ENCODE results near the gene FBXO17. TPM values are rescaled to one million over a fixed set of nuclear protein-coding genes. Genes with fewer than 3 reads are reported as not detected.
"Not testable (repeated sequence)": the region's sequence is repeated elsewhere in the genome, so short reads cannot be mapped to it uniquely, and the experiment has no call there.

The FBXO17 gene
- total and polyA plus RNA-seq, 4 experiments from 2014 or later, result not detected

- peaks cover 6 to 23% (median 12%) of the 10 kb centered on the region in 4 donors for H3K4me1 Mint-ChIP-seq
- CTCF ChIA-PET (ENCODE audit: partially characterized antibody), result no interaction called here
Measured at GRCh38 chr19:38942471-38943181, 32.9 kb downstream of the FBXO17 start.

GRCh38 chr19:38941979-38942378 is 33.6 kb downstream of the FBXO17 start:
- Histone ChIP-seq H3K27ac (ENCODE audit: low read depth, low read length) (no peak overlapping the region), H3K27me3 (ENCODE audit: insufficient read depth, low read length) (no peaks in the 10 kb centered on the region), H3K4me3 (ENCODE audit: low read length in 2 of 2) (no peak overlapping the region), H3K9me3 (ENCODE audit: control insufficient read depth in 1 of 2, low read length in 2 of 2) (no peaks in the 10 kb centered on the region), H3K4me1 (ENCODE audit: insufficient read depth, low read length) (peaks cover 6% of the 10 kb centered on the region), H3K36me3 (ENCODE audit: insufficient read depth, low read length) (no peaks in the 10 kb centered on the region)
- Mint-ChIP-seq H3K27me3 (no peaks in the 10 kb centered on the region), H3K4me3 (peak overlapping the region in 1 of 8 donors; percentile 7), H3K9me3 (no peaks in the 10 kb centered on the region), H3K4me1 (peaks cover 6 to 23% (median 12%) of the 10 kb centered on the region in 4 donors), H3K36me3 (no peaks in the 10 kb centered on the region), H3K27ac (peak overlapping the region in 2 of 7 donors; percentile 14 to 42)
- ChIA-PET POLR2A (ENCODE audit: partially characterized antibody) (no interaction called here), CTCF (ENCODE audit: partially characterized antibody) (no interaction called here)
- intact Hi-C loops (cut with micrococcal nuclease), result no loop called here
- DNase-seq, result no peak

More at GRCh38 chr19:38942471-38943181, 32.9 kb downstream of the FBXO17 start:
- DNase-seq, result no peak
- H3K36me3 ChIP-seq (ENCODE audit: insufficient read depth, low read length), result no peaks in the 10 kb centered on the region
- H3K27ac ChIP-seq (ENCODE audit: low read depth, low read length), result no peak overlapping the region
- no peaks in the 10 kb centered on the region for H3K9me3 ChIP-seq (ENCODE audit: control insufficient read depth in 1 of 2, low read length in 2 of 2)
- Mint-ChIP-seq H3K36me3 (no peaks in the 10 kb centered on the region), H3K27me3 (no peaks in the 10 kb centered on the region), H3K4me3 (no peak overlapping the region), H3K27ac (no peak overlapping the region), H3K9me3 (no peaks in the 10 kb centered on the region)
- intact Hi-C loops (cut with micrococcal nuclease), result no loop called here
- peaks cover 6% of the 10 kb centered on the region for H3K4me1 ChIP-seq (ENCODE audit: insufficient read depth, low read length)
- no peaks in the 10 kb centered on the region for H3K27me3 ChIP-seq (ENCODE audit: insufficient read depth, low read length)
- H3K4me3 ChIP-seq (ENCODE audit: low read length in 2 of 2), result no peak overlapping the region
- POLR2A ChIA-PET (ENCODE audit: partially characterized antibody), result no interaction called here

- H3K36me3 Mint-ChIP-seq; H3K4me3 Mint-ChIP-seq; H3K4me3 ChIP-seq (ENCODE audit: low read length in 2 of 2); H3K9me3 Mint-ChIP-seq; CTCF ChIA-PET (ENCODE audit: partially characterized antibody); intact Hi-C loops (cut with micrococcal nuclease); POLR2A ChIA-PET (ENCODE audit: partially characterized antibody); DNase-seq; H3K9me3 ChIP-seq (ENCODE audit: control insufficient read depth in 1 of 2, low read length in 2 of 2); H3K4me1 ChIP-seq (ENCODE audit: insufficient read depth, low read length); H3K36me3 ChIP-seq (ENCODE audit: insufficient read depth, low read length); H3K27ac ChIP-seq (ENCODE audit: low read depth, low read length); H3K27me3 ChIP-seq (ENCODE audit: insufficient read depth, low read length); H3K27me3 Mint-ChIP-seq: not testable (repeated sequence)
- Mint-ChIP-seq H3K27ac (peak overlapping the region in 2 of 7 donors; percentile 36 to 42), H3K4me1 (peaks cover 6 to 23% (median 12%) of the 10 kb centered on the region in 4 donors)
Measured at GRCh38 chr19:38941466-38941865, 34.1 kb downstream of the FBXO17 start.

DNA sequence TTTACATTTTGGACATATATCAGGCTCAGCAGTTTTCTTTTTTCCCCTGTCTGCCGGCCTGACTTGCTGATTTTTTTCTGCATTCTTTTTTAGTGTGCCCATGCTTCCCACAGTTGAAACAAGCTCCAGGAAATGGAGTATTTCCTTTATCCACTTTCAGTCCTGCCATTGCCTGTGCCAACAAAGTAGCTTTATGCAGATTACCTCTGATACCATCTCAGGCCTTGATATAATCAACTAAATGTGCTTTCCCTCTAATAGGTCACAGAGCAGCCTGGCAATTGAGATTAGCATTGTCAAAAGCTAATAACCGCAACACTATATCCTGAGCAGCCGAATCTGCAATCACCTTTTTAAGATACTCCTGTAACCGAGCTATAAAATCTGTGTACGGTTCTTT is 35.6 kb downstream of the FBXO17 start:
- no peaks in the 10 kb centered on the region for H3K27me3 ChIP-seq (ENCODE audit: insufficient read depth, low read length)
- Mint-ChIP-seq H3K4me1 (peaks cover 6 to 23% (median 12%) of the 10 kb centered on the region in 4 donors), H3K36me3 (peaks cover 0 to 10% of the 10 kb centered on the region in 2 donors), H3K4me3 (no peak overlapping the region), H3K27me3 (no peaks in the 10 kb centered on the region), H3K27ac (peak overlapping the region in 1 of 7 donors; percentile 53), H3K9me3 (peaks cover 0 to 8% (median 0%) of the 10 kb centered on the region in 8 donors)
- H3K9me3 ChIP-seq (ENCODE audit: control insufficient read depth in 1 of 2, low read length in 2 of 2), result no peaks in the 10 kb centered on the region
- DNase-seq, result no peak
- H3K4me1 ChIP-seq (ENCODE audit: insufficient read depth, low read length), result peaks cover 6% of the 10 kb centered on the region
- intact Hi-C loops (cut with micrococcal nuclease), result no loop called here
- H3K4me3 ChIP-seq (ENCODE audit: low read length in 2 of 2), result no peak overlapping the region
- ChIA-PET POLR2A (ENCODE audit: partially characterized antibody) (no interaction called here), CTCF (ENCODE audit: partially characterized antibody) (interaction anchor here (1.7 kb wide), 1 partner anchor 10 kb away, joined by 13 read pairs; the partner anchor contains the start of genes MRPS12 and SARS2)
- H3K27ac ChIP-seq (ENCODE audit: low read depth, low read length), result no peak overlapping the region
- H3K36me3 ChIP-seq (ENCODE audit: insufficient read depth, low read length), result no peaks in the 10 kb centered on the region

- DNase-seq, result no peak
- no peaks in the 10 kb centered on the region for H3K27me3 ChIP-seq (ENCODE audit: insufficient read depth, low read length)
- intact Hi-C loops (cut with micrococcal nuclease), result loop anchor here (5.0 kb wide), 1 partner anchor 1026 kb away; the partner anchor contains the start of genes SIPA1L3 and WDR87
- ChIA-PET CTCF (ENCODE audit: partially characterized antibody) (interaction anchor here (0.6 to 1.7 kb wide), 8 partner anchors 13 to 689 kb away, joined by 3 to 5 read pairs (median 3); partner anchors contain the start of gene MAP4K1), POLR2A (ENCODE audit: partially characterized antibody) (interaction anchor here (0.9 kb wide), 1 partner anchor 164 kb away, joined by 4 read pairs; no protein-coding TSS in a partner anchor)
- Mint-ChIP-seq H3K36me3 (peaks cover 22 to 29% of the 10 kb centered on the region in 2 donors), H3K27me3 (no peaks in the 10 kb centered on the region), H3K4me1 (peaks cover 11 to 47% (median 27%) of the 10 kb centered on the region in 4 donors), H3K4me3 (no peak overlapping the region), H3K27ac (peak overlapping the region in 1 of 7 donors; percentile 29), H3K9me3 (peaks cover 0 to 11% (median 4%) of the 10 kb centered on the region in 8 donors)
- H3K4me1 ChIP-seq (ENCODE audit: insufficient read depth, low read length), result peaks cover 33% of the 10 kb centered on the region
- H3K36me3 ChIP-seq (ENCODE audit: insufficient read depth, low read length), result peaks cover 15% of the 10 kb centered on the region
- H3K4me3 ChIP-seq (ENCODE audit: low read length in 2 of 2), result no peak overlapping the region
- no peak overlapping the region for H3K27ac ChIP-seq (ENCODE audit: low read depth, low read length)
- H3K9me3 ChIP-seq (ENCODE audit: control insufficient read depth in 1 of 2, low read length in 2 of 2), result no peaks in the 10 kb centered on the region
Measured at GRCh38 chr19:38933544-38933943, 42.0 kb downstream of the FBXO17 start.

- Histone ChIP-seq H3K4me3 (ENCODE audit: low read length in 2 of 2) (no peak overlapping the region), H3K36me3 (ENCODE audit: insufficient read depth, low read length) (peaks cover 15% of the 10 kb centered on the region), H3K27me3 (ENCODE audit: insufficient read depth, low read length) (no peaks in the 10 kb centered on the region), H3K9me3 (ENCODE audit: control insufficient read depth in 1 of 2, low read length in 2 of 2) (no peaks in the 10 kb centered on the region), H3K27ac (ENCODE audit: low read depth, low read length) (no peak overlapping the region), H3K4me1 (ENCODE audit: insufficient read depth, low read length) (peaks cover 40% of the 10 kb centered on the region)
- Mint-ChIP-seq H3K9me3 (peaks cover 0 to 11% (median 4%) of the 10 kb centered on the region in 8 donors), H3K27ac (peak overlapping the region in 3 of 7 donors; percentile 56 to 75 (median 65)), H3K27me3 (no peaks in the 10 kb centered on the region), H3K4me3 (peak overlapping the region in 6 of 8 donors; percentile 30 to 62 (median 58)), H3K36me3 (peaks cover 24 to 29% of the 10 kb centered on the region in 2 donors), H3K4me1 (peaks cover 13 to 57% (median 32%) of the 10 kb centered on the region in 4 donors)
- peak in 3 of 5 donors; percentile 23 to 43 (median 34) for DNase-seq
- intact Hi-C loops (cut with micrococcal nuclease), result loop anchor here (5.0 kb wide), 1 partner anchor 1025 kb away; the partner anchor contains the start of genes SIPA1L3 and WDR87
- CTCF ChIA-PET (ENCODE audit: partially characterized antibody), result interaction anchor here (0.6 to 4.2 kb wide), 8 partner anchors 11 to 688 kb away, joined by 3 to 47 read pairs (median 3); partner anchors contain the start of genes FAM98C and MAP4K1
- POLR2A ChIA-PET (ENCODE audit: partially characterized antibody), result interaction anchor here (2.5 kb wide), 1 partner anchor 388 kb away, joined by 7 read pairs; no protein-coding TSS in a partner anchor
Measured at GRCh38 chr19:38932425-38933179, 42.9 kb downstream of the FBXO17 start.
